ENCODE data around the gene PVR.
"Not testable (repeated sequence)": the region's sequence is repeated elsewhere in the genome, so short reads cannot be mapped to it uniquely, and the experiment has no call there.

The PVR gene

DNA sequence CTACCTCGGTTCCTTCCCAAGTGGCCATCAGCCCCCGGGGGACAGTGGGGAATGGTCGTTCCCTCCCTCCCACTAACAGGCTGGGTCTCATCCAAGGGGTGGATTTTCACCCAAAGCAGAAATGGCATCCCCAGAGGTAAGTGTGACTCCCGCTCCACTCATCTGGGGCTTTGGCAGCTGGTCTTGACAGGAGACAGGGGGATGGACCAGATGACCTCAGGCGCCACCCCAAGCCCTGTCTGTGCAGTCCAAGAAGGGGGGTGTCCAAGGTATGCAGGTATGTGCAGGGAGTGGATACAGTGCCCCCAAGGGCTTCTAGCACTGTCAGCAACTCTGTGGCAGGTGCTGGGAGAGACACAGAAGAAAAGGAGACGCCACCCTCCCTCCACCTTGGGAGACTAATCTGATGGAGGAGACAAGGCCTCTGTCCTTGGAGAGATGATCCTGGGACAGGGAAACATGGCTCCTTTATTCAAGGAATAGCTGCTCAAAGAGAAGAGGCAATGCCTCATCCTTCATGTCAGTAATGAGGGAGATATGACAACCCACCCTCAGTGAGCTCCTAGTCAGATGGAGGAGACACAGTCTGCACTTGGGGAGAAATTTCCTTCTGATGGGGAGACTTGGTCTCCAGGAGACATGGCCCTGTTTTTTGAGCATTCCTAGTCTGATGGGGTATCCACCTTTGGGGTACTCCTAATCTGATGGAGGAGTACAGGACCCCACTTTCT is 63.0 kb downstream of the PVR start:
- in situ Hi-C loops (cut with HindIII; ENCODE audit: low pct_ligation_motif_present, low sequenced_read_pairs): no loop called here

DNA sequence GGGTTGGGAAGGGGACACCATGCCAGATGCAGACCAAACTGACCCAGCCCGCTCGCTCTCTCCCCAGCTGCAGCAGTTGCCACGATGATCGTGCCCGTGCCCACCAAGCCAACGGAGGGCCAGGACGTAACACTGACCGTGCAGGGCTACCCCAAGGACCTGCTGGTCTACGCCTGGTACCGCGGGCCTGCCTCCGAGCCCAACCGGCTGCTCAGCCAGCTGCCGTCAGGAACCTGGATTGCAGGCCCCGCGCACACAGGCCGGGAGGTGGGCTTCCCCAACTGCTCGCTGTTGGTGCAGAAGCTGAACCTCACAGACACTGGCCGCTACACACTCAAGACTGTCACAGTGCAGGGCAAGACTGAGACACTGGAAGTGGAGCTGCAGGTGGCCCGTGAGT is 64.1 kb downstream of the PVR start:
- Histone ChIP-seq H3K27ac (no peak overlapping the region), H3K4me3 (ENCODE audit: low read depth, low read length) (no peak overlapping the region), H3K27me3 (replicated peaks) (no peaks in the 10 kb centered on the region), H3K36me3 (replicated peaks) (no peaks in the 10 kb centered on the region)
- in situ Hi-C loops (cut with HindIII; ENCODE audit: low pct_ligation_motif_present, low sequenced_read_pairs): no loop called here
- no peak for DNase-seq
- TF ChIP-seq CTCF (IDR thresholded peaks at IDR 0.05; ENCODE audit: low read depth, low read length, missing control alignments): no peak

More for the DNA sequence above, 63.0 kb downstream of the PVR start:
- Histone ChIP-seq H3K36me3 (replicated peaks) (no peaks in the 10 kb centered on the region), H3K27me3 (replicated peaks) (no peaks in the 10 kb centered on the region), H3K4me3 (ENCODE audit: low read depth, low read length) (no peak overlapping the region), H3K27ac (no peak overlapping the region)
- no peak for TF ChIP-seq CTCF (IDR thresholded peaks at IDR 0.05; ENCODE audit: low read depth, low read length, missing control alignments)
- no peak for DNase-seq

DNA sequence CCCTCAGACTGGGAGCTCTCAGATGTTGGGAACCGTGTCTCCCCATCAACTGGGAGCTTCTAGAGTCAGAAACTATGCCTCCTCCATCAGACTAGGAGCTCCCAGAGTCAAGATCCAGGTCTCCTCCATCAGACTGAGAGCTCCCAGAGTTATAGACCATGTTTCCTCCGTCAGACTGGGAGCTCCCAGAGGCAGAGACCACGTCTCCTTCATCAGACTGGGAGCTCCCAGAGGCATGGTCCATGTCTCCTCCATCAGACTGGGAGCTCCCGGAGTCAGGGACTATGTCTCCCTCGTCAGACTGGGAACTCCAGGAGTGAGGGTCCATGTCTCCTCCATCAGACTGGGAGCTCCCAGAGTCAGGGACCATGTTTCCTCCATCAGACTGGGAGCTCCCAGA is 65.2 kb downstream of the PVR start:
- no peak for DNase-seq
- no peak overlapping the region for H3K27ac ChIP-seq
- H3K27me3 ChIP-seq (replicated peaks): no peaks in the 10 kb centered on the region
- no peaks in the 10 kb centered on the region for H3K36me3 ChIP-seq (replicated peaks)
- no peak for TF ChIP-seq CTCF (IDR thresholded peaks at IDR 0.05; ENCODE audit: low read depth, low read length, missing control alignments)
- no peak overlapping the region for H3K4me3 ChIP-seq (ENCODE audit: low read depth, low read length)
- in situ Hi-C loops (cut with HindIII; ENCODE audit: low pct_ligation_motif_present, low sequenced_read_pairs): no loop called here

DNA sequence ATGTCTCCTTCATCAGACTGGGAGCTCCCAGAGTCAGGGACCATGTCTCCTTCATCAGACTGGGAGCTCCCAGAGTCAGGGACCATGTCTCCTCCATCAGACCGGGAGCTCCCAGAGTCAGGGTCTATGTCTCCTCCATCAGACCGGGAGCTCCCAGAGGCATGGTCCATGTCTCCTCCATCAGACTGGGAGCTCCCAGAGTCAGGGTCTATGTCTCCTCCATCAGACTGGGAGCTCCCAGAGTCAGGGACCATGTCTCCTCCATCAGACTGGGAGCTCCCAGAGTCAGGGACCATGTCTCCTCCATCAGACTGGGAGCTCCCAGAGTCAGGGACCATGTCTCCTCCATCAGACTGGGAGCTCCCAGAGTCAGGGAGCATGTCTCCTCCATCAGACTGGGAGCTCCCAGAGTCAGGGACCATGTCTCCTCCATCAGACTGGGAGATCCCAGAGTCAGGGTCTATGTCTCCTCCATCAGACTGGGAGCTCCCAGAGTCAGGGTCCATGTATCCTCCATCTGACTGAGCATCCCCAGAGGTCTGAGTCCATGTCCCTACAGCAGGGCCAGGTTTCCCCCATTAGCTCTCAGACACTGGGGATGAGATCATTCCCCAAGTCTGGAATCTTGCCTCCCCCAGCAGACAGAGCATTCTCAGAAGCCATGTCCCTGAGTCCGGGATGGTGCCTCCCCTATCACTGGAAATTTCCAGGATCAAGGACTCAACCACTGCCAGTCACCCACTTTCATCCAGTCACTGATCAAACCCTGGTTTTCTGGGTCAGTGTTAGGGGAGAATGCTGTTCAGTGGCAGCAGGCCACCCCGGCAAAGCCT is 65.9 kb downstream of the PVR start:
- H3K4me3 ChIP-seq (ENCODE audit: low read depth, low read length); H3K36me3 ChIP-seq (replicated peaks); H3K27me3 ChIP-seq (replicated peaks); H3K27ac ChIP-seq; DNase-seq; in situ Hi-C loops (cut with HindIII; ENCODE audit: low pct_ligation_motif_present, low sequenced_read_pairs): not testable (repeated sequence)

DNA sequence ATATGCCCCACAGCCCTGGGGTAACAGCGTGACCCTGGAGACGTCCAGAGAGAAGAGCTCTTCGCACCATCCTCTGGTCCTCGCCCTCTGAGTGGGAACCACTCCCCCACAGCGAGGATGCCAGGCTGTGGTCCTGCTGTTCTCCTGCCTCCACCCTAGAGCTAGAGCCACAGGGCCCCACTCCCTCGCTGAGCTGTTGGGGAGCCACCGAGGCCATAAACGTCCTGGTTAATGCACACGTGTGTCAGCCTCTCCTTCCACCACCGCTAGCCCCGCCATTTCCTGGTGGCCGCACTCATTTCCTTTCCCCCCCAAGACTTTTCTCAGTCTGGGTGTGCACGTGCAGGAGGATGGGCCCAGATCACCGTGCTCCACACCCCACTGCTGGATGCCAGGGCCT is 66.8 kb downstream of the PVR start:
- no peak overlapping the region for H3K4me3 ChIP-seq (ENCODE audit: low read depth, low read length)
- DNase-seq: no peak
- in situ Hi-C loops (cut with HindIII; ENCODE audit: low pct_ligation_motif_present, low sequenced_read_pairs): no loop called here
- no peaks in the 10 kb centered on the region for H3K36me3 ChIP-seq (replicated peaks)
- no peak overlapping the region for H3K27ac ChIP-seq
- H3K27me3 ChIP-seq (replicated peaks): no peaks in the 10 kb centered on the region
- no peak for TF ChIP-seq CTCF (IDR thresholded peaks at IDR 0.05; ENCODE audit: low read depth, low read length, missing control alignments)

DNA sequence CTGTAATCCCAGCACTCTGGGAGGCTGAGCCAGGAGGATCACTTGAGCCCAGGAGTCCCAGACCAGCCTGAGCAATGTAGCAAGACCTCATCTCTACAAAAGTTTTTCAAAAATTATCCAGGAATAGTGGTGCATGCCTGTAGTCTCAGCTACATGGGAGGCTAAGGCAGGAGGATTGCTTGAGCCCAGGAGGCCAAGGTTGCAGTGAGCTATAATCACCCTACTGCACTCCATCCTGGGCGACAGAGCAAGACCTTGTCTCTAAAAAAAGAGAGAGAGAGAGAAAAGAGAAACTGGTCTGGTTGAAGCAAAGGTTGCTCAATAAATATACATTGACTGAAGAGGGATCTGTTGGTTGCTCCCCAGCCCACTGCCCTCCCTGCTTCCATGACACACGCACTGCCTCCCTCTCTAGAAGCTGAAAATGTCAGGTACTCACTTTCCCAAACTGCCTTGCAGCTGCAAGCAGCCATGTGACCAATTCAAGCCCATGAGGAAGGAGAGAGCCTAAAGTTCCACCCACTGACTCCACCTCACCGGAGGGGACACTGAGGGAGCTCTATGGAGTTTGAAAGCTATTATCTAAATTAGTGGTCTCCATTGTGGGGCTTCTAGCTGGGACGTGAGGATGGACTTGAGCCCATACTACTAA is 69.3 kb downstream of the PVR start:
- no peaks in the 10 kb centered on the region for H3K36me3 ChIP-seq (replicated peaks)
- no peak for TF ChIP-seq CTCF (IDR thresholded peaks at IDR 0.05; ENCODE audit: low read depth, low read length, missing control alignments)
- H3K27ac ChIP-seq: no peak overlapping the region
- in situ Hi-C loops (cut with HindIII; ENCODE audit: low pct_ligation_motif_present, low sequenced_read_pairs): no loop called here
- no peaks in the 10 kb centered on the region for H3K27me3 ChIP-seq (replicated peaks)
- DNase-seq: no peak
- no peak overlapping the region for H3K4me3 ChIP-seq (ENCODE audit: low read depth, low read length)

Measured in brain microvascular endothelial cell (primary cell).